ENCODE results near the gene FAHD1. TPM values are rescaled to one million over a fixed set of nuclear protein-coding genes. Genes with fewer than 3 reads are reported as not detected.
"Not testable (repeated sequence)": the region's sequence is repeated elsewhere in the genome, so short reads cannot be mapped to it uniquely, and the experiment has no call there.

Gene FAHD1
- total RNA-seq, 6 experiments from 2014 or later: 25.5 to 96.5 (median 36.0) TPM

DNA sequence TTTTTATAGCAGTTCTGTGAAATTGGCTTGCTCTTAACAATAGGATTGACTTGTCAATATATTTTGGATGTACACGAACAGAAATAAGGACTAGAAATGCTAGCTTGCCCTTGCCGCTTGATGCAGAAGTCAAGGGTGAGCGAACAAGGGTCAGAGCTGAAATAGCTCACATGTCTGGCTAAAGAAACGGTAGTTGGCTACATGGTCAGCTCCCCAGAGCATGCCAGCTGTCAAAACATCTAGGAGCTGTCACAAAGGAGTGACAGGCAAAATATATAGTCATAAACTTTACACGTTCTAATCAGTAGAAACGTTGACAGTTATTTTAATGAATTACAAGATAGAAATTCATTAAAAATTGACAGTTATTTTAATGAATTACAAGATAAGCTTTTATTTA, 47.8 kb downstream of the FAHD1 start:
- Histone ChIP-seq H3K9me3 (no peaks in the 10 kb centered on the region), H3K4me3 (no peak overlapping the region), H3K4me1 (peaks cover 0 to 41% (median 18%) of the 10 kb centered on the region in 4 donors), H3K27me3 (no peaks in the 10 kb centered on the region), H3K36me3 (no peaks in the 10 kb centered on the region), H3K27ac (peak overlapping the region in 2 of 3 donors; percentile 8 to 30)
- 16% methylated on average over 6 of the region's 6 CpGs for WGBS (ENCODE audit: insufficient coverage, low coverage, low lambda C conversion rate, missing lambda C conversion rate)
- peak; percentile 32 to 71 (median 57) for ATAC-seq
- intact Hi-C loops (cut with DNase I): no loop called here
- DNase-seq: peak in 2 of 3 donors; percentile 62 to 77
- no peak for TF ChIP-seq POLR2A (IDR thresholded peaks at IDR 0.05)
- TF ChIP-seq, protein P1, sequence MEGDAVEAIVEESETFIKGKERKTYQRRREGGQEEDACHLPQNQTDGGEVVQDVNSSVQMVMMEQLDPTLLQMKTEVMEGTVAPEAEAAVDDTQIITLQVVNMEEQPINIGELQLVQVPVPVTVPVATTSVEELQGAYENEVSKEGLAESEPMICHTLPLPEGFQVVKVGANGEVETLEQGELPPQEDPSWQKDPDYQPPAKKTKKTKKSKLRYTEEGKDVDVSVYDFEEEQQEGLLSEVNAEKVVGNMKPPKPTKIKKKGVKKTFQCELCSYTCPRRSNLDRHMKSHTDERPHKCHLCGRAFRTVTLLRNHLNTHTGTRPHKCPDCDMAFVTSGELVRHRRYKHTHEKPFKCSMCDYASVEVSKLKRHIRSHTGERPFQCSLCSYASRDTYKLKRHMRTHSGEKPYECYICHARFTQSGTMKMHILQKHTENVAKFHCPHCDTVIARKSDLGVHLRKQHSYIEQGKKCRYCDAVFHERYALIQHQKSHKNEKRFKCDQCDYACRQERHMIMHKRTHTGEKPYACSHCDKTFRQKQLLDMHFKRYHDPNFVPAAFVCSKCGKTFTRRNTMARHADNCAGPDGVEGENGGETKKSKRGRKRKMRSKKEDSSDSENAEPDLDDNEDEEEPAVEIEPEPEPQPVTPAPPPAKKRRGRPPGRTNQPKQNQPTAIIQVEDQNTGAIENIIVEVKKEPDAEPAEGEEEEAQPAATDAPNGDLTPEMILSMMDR (IDR thresholded peaks at IDR 0.05): no peak

GRCh38 chr16:1876066-1876465, 49.1 kb downstream of the FAHD1 start:
- H3K36me3 ChIP-seq; H3K4me3 ChIP-seq; H3K27me3 ChIP-seq; ATAC-seq; intact Hi-C loops (cut with DNase I); DNase-seq; H3K9me3 ChIP-seq: not testable (repeated sequence)
- Histone ChIP-seq H3K27ac (peak overlapping the region in 1 of 3 donors; percentile 21), H3K4me1 (peaks cover 0 to 31% (median 13%) of the 10 kb centered on the region in 4 donors)
- 81% methylated on average over 12 of the region's 13 CpGs for WGBS (ENCODE audit: insufficient coverage, low coverage, low lambda C conversion rate, missing lambda C conversion rate)

DNA sequence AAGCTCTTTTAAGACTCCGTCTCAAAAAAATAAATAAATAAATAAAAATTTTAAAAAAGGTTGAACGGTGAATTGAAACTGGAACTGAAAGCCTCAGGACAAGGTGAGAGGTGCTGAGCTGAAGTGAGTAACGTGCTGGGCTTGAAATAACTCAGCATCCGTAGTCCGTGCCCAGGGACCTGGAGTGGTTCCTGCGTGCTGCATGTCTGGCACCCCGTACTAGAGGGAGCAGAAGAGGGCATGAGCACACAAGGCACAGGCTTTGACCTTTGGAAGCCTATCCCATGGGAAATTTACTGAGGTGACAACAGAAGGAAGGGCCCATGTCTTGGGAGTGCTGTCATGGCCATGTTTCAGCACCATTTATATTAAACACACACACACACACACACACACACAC, 49.5 kb downstream of the FAHD1 start:
- peak; percentile 85 to 89 (median 88) for ATAC-seq

GRCh38 chr16:1877089-1877488, 50.1 kb downstream of the FAHD1 start:
- Histone ChIP-seq H3K9me3 (no peaks in the 10 kb centered on the region), H3K36me3 (no peaks in the 10 kb centered on the region), H3K27ac (no peak overlapping the region), H3K27me3 (no peaks in the 10 kb centered on the region), H3K4me3 (no peak overlapping the region), H3K4me1 (peaks cover 0 to 31% (median 13%) of the 10 kb centered on the region in 4 donors)
- 30% methylated on average over 6 of the region's 6 CpGs for WGBS (ENCODE audit: insufficient coverage, low coverage, low lambda C conversion rate, missing lambda C conversion rate)
- TF ChIP-seq POLR2A (IDR thresholded peaks at IDR 0.05): no peak
- TF ChIP-seq, protein P1 (IDR thresholded peaks at IDR 0.05): no peak
- ATAC-seq (peak; percentile 70 to 85 (median 80)), DNase-seq (peak in 2 of 3 donors; percentile 65 to 76)
- intact Hi-C loops (cut with DNase I): no loop called here

More for the DNA sequence above, 49.5 kb downstream of the FAHD1 start:
- no peak for TF ChIP-seq POLR2A (IDR thresholded peaks at IDR 0.05)
- TF ChIP-seq, protein P1 (IDR thresholded peaks at IDR 0.05): no peak
- WGBS (ENCODE audit: insufficient coverage, low coverage, low lambda C conversion rate, missing lambda C conversion rate): 23% methylated on average over 6 of the region's 7 CpGs
- Histone ChIP-seq H3K4me1 (peaks cover 0 to 31% (median 13%) of the 10 kb centered on the region in 4 donors), H3K36me3 (no peaks in the 10 kb centered on the region), H3K27ac (peak overlapping the region in 1 of 3 donors; percentile 21), H3K27me3 (no peaks in the 10 kb centered on the region), H3K4me3 (no peak overlapping the region), H3K9me3 (no peaks in the 10 kb centered on the region)
- DNase-seq: peak; percentile 58 to 89 (median 85)
- intact Hi-C loops (cut with DNase I): no loop called here

DNA sequence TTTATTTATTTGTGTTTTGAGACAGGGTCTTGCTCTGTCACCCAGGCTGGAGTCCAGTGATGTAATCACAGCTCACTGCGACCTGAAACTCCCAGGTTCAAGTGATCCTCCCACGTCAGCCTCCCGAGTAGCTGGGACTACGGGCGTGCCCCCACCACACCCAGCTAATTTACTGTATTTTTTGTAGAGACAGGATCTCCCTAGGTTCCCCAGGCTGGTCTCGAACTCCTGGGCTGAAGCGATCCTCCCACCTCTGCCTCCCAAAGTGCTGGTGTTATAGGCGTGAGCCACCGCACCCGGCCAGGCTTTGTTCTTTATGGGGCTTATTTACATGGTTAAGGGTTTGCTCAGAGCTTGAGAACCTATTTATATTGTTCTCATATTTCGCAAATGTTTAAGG, 50.8 kb downstream of the FAHD1 start:
- H3K27ac ChIP-seq: no peak overlapping the region
- 45% methylated on average over 11 of the region's 11 CpGs for WGBS (ENCODE audit: insufficient coverage, low coverage, low lambda C conversion rate, missing lambda C conversion rate)
- no peaks in the 10 kb centered on the region for H3K36me3 ChIP-seq
- H3K4me1 ChIP-seq: peaks cover 0 to 31% (median 13%) of the 10 kb centered on the region in 4 donors
- H3K27me3 ChIP-seq: no peaks in the 10 kb centered on the region
- no peaks in the 10 kb centered on the region for H3K9me3 ChIP-seq
- no peak overlapping the region for H3K4me3 ChIP-seq
- DNase-seq: no peak
- no peak for ATAC-seq
- TF ChIP-seq, protein P1 (IDR thresholded peaks at IDR 0.05): no peak
- no peak for TF ChIP-seq POLR2A (IDR thresholded peaks at IDR 0.05)
- intact Hi-C loops (cut with DNase I): no loop called here
